ENCODE data around the gene MICAL2.

DNA sequence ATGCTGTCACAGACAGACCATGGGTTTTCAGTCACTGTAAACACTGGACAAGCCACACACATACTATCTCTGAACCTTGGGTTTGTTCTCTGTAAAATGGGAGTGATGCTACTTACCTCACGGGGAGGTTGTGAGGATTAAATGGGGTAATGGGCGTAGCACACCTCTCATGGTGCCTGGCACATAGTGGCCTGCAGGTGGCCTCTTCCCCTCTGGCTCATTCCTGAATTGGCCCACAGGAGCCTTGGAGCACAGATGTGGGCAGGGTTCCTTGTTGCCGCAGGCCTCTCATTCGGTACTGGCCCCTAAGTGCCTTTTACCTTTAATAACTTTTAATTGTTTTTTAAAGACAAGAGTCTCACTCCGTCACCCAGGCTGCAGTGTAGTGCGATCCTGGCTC, 11.7 kb downstream of the MICAL2 start:
- no peak for TF ChIP-seq POLR2AphosphoS5 (IDR thresholded peaks at IDR 0.05; ENCODE audit: low read depth, low read length)
- no peak for TF ChIP-seq POLR2A (IDR thresholded peaks at IDR 0.05; ENCODE audit: low read depth, low read length)
- TF ChIP-seq PAX5 (IDR thresholded peaks at IDR 0.05; ENCODE audit: insufficient read depth, low read length, severe bottlenecking) = no peak
